Measurements from ENCODE around the gene GXYLT2.

DNA sequence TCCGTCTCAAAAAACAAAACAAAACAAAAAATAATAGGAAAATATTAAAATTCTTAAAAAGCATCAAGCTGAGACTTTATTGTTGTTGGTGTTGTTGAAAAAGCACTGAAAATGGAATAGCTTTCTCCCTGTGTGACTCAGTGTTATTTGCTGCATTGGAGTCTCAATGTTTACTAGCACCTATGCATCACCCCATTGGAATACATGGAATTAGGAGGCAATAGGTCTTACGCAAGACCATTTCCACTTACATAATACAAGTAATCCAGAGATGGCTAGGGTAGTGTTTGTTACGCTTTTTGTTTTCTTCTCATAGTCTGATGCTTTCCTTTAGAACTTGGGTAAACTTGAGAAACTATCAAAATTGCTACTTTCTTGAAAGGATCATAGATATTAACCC is 15.2 kb downstream of the GXYLT2 start:
- TF ChIP-seq, protein P1, sequence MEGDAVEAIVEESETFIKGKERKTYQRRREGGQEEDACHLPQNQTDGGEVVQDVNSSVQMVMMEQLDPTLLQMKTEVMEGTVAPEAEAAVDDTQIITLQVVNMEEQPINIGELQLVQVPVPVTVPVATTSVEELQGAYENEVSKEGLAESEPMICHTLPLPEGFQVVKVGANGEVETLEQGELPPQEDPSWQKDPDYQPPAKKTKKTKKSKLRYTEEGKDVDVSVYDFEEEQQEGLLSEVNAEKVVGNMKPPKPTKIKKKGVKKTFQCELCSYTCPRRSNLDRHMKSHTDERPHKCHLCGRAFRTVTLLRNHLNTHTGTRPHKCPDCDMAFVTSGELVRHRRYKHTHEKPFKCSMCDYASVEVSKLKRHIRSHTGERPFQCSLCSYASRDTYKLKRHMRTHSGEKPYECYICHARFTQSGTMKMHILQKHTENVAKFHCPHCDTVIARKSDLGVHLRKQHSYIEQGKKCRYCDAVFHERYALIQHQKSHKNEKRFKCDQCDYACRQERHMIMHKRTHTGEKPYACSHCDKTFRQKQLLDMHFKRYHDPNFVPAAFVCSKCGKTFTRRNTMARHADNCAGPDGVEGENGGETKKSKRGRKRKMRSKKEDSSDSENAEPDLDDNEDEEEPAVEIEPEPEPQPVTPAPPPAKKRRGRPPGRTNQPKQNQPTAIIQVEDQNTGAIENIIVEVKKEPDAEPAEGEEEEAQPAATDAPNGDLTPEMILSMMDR (IDR thresholded peaks at IDR 0.05) = no peak
- no peak for TF ChIP-seq EZH2 (IDR thresholded peaks at IDR 0.05; ENCODE audit: borderline replicate concordance, insufficient read depth, low read depth, low read length, poor library complexity, severe bottlenecking)

Measured in B cell (primary cell).